Measurements from ENCODE around the gene BBS1.

Gene BBS1

DNA sequence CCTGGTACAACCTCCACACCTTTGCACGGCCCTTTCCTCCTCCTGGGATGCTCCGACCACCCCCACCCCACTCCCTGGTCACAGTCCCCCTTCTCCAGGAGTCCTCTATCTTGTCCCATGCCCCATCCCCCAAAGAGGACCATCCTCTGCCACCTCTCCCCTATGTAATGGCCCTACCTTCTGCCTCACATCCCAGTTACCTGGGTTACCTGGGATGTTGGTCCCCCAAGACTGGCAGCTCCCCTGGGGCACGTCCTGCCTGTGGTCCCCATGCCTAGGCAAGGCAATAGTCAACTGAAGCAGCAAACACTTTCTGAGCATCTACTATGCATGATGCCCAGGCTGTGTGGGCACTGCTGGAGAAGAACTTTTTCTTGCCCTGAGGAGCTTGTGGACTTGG lies 45.0 kb downstream of the BBS1 start:
- DNase-seq: no peak

DNA sequence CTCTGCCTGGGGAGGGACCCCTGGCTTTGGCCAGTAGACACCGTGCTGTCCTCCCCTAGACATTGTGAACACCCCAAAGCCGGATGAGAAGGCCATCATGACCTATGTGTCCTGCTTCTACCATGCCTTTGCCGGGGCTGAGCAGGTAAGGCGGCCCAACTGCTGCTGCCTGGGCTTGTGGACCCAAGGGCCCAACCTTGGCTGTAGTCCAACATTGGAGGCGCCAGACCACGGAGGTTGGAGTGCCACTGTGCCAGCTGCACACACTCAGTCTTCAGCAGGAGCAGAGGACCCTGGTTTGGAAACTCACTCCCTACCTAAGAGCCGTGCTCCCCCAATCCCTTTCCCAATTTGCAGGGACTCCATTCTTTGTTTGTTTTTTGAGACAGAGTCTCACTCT lies 45.7 kb downstream of the BBS1 start:
- no peak for DNase-seq

DNA sequence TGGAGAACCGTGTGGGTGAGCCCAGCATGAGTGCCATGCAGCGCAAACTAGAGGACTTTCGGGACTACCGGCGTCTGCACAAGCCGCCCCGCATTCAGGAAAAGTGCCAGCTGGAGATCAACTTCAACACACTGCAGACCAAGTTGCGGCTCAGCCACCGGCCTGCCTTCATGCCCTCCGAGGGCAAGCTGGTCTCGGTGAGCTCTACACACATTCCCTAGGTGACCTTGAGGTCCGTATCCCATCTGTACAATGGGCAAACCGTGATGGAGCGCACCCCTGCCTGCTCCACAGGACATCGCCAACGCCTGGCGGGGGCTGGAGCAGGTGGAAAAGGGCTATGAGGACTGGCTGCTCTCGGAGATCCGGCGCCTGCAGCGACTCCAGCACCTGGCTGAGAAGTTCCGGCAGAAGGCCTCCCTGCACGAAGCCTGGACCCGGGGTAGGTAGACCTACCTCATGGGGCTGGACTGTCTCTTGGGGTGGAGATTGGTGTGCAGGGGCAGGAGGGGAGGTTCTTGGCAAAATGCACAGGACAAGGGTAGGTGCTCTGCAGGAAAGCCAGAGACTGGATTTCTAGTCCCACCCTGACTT lies 47.4 kb downstream of the BBS1 start:
- DNase-seq: no peak

DNA sequence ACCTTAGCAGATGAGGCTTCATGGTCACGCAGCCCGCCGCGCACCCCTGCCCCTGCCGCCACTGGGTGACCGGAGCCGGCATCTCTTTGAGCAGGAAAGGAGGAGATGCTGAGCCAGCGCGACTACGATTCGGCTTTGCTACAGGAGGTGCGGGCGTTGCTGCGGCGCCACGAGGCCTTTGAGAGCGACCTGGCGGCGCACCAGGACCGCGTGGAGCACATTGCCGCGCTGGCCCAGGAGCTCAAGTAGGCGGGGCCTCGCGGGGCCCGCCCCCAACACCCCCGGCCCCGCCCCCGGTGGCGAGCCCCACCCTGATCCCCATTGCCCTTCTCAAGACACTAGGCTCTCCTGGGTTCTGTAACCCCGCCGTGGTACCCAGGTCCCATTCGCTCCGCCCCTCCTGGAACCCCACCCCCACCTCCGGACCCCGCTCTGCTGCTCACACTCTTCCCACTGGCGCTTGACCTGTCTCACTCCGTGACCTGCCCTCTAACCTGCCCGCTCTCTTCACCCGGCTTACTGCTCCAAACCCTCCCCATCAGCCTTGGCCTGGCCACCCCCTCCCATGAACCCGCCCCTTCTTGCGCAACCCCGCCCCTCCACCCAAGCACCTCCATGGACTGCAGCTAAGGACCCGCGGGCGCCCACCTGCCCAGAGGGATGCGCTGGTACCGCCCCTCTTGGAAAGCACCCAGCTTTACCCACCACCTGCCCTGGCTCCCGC lies 48.9 kb downstream of the BBS1 start:
- DNase-seq: peak; percentile 40

DNA sequence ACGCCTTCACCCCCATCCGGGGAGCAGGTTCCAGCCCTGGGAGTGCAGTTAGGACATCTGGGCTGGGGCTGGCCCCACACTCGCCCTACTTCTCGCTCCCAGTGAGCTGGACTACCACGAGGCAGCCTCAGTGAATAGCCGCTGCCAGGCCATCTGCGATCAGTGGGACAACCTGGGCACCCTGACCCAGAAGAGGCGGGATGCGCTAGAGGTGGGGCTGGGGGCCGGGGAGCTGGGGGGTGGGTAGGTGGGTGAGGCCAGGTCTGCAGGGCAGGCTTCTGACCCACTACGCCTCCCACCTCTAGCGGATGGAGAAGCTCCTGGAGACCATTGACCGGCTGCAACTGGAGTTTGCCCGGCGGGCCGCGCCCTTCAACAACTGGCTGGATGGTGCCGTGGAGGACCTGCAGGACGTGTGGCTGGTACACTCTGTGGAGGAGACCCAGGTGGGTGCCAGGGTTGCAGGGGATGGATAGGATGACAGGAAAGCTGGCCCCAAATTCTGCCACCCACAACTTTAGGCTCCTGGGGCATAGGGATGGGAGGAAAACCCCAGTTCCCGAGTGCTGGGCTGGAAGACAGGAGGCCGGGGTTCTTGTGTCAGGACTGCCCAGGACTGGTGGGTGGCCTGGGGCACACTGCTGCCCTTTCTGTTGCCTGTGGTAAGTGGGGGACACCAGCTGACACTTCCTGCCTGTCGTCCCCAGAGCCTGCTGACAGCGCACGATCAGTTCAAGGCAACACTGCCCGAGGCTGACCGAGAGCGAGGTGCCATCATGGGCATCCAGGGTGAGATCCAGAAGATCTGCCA lies 49.6 kb downstream of the BBS1 start:
- no peak for DNase-seq

DNA sequence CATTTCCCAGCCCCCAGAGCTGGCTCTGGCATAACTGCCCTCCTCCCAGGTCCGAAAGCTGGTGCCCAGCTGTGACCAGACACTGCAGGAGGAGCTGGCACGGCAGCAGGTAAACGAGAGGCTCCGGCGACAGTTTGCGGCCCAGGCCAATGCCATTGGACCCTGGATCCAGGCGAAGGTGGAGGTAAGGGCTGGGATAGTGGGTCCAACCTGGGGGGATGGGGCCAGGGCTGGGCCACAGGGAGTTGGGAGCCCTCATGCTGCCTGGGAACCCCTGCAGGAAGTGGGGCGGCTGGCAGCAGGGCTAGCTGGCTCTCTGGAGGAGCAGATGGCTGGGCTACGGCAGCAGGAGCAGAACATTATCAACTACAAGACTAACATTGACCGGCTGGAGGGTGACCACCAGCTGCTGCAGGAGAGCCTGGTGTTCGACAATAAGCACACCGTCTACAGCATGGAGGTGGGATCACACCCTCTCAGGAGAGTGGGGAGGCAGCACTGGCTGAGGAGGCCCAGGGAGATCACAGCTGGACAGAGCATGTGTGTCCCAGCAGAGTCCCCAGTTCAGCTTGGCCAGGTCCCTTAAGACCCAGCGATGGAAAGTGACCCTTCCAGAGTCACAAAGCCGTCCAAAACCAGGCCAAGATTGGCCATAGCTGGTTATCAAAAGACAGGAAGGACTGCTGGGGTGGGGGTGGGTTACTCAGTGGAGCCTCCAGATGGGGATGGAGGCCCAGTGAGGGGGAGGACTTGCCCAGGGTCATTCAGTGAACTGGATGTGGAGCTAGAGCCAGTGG lies 50.9 kb downstream of the BBS1 start:
- DNase-seq: no peak

DNA sequence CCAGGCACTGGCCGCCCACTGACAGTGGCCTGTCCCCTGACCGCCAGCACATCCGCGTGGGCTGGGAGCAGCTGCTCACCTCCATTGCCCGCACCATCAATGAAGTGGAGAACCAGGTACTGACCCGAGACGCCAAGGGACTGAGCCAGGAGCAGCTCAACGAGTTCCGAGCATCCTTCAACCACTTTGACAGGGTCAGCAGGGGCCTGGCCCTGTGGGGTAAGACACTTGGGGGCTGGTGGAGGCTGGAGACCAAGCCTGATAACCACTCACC lies 51.5 kb downstream of the BBS1 start:
- no peak for DNase-seq

DNA sequence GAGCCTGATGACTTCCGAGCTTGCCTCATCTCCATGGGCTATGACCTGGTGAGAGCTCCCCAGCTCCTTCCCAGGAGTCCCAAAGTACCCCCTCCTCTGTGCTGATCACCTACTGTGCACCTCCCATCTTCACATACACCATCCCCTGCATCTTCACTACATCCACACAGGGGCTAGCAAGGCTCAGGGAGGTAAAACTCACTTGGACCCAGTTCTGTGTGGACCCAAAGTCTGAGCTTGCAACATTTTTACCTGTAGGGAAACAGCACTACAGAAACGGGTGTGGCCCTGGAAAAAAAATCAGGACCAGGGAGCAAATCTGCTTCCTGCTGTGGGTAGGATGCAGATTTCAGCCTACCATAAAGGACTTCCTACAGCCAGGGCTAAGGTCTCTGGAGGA lies 51.8 kb downstream of the BBS1 start:
- DNase-seq: no peak

DNA sequence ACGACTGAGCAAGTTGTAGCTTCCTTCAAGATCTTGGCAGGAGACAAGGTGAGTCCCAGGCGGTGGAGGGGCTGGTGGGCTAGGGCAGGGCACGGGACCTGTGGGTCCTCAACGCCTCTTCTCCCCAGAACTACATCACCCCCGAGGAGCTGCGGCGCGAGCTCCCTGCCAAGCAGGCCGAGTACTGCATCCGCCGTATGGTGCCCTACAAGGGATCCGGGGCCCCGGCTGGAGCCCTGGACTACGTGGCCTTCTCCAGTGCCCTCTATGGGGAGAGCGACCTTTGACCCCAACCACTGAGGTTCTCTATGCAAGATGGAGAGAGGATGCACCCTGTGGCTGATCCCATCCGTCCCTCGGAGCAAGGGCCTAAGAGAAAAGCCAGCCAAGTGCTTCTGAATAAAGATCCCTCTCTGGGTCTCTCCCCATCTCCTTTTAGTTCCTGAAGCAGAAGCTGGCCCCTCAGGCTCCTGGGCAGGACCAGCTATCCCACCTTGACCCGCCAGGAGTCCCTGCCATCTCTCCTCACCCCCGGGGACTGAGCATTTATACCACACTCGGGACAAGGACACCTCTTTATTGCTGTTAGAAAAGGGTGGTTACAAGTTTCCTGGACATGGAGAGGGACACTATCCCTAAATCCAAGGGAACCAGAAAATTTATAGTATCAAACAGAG lies 52.6 kb downstream of the BBS1 start:
- DNase-seq: no peak

DNA sequence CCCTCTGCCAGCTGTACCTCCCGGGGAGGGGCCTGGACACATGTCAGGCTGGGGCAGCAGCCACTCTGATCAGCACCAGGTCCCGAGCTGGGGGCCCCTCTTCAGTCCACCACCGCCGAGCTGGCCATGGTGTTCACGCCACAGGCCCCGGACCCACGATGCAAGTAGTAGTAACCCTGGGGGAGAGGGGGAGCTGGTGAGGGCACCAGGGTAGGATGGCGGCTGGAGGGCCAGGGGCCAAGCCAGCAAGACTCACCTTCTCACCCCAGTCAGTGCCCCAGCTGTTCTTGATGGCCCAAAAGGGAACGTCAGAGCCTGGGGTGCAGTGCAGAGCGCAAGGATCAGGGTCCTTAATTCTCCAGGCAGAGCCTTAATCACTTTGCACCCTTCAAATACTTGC lies 53.4 kb downstream of the BBS1 start:
- DNase-seq: no peak

DNA sequence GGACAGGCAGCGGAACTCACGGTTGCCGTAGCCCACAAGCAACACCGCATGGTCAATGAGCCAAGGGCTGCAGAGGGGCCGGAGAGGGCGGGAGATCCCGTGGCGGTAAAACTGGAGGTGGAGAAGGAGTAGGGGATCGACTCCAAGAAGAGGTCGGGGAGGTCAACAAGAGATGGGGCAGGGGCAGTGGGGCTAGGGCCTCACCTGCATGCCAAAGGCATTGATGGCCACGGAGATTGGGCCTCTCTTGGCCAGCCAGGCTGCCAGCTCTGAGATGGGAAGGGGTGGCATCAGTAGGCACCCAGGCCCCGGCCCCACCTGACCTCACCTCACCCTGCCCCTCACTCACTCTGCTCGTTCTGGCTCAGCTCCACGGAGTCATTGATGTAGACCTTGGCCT lies 54.1 kb downstream of the BBS1 start:
- DNase-seq: no peak

DNA sequence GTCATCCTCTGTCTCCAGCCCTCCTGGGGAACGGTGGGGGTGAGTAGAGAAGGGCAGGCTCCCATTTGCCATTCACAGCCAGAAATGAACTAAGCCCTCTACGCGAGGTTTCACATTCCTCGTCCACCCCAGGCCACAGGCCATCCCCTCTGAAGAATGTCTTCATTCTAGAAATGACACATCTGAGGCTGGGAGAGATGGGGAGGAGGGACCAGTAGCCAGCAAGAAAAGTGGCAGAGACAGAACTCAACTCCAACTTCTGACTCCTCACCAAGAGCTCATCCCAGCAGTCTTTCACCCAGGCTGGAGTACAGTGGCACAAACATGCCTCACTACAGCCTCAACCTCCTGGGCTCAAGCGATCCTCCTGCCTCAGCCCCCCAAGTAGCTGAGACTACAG lies 54.5 kb downstream of the BBS1 start:
- no peak for DNase-seq

DNA sequence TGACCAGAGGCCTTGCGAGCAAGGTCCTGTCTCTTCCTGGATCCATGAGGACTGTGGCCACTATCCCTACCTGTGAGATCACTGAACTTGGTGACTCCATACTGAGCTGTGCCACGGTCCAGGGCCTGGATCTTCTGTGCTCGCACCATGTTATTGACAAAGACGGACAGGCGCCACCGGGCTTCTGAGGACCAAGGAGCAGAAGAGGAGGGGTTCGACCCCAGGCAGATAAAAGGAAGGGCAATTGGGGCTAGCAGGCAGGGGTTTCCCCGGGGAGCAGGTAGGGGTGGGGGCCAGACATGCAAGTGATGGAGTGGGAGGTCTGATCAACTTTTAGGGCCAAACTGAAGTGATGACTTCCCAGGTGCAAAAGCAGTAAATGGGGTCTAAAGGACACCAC lies 55.8 kb downstream of the BBS1 start:
- no peak for DNase-seq

DNA sequence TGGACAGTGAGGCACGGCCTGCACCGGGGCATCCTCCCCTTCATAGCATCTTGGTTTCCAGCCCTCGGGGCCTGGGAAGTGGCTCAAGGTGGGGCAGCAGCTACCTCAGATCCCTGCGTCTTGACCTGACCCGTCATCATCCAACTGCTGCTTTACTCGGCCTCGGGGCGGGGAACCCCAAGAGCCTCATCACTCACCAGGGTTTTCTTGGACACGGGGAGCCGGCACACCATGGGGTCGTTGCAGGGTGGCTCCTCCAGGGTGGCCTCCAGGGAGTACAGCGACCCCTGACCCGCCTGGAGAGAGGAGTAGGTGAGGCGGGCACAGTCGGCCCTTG lies 57.3 kb downstream of the BBS1 start:
- DNase-seq: no peak

DNA sequence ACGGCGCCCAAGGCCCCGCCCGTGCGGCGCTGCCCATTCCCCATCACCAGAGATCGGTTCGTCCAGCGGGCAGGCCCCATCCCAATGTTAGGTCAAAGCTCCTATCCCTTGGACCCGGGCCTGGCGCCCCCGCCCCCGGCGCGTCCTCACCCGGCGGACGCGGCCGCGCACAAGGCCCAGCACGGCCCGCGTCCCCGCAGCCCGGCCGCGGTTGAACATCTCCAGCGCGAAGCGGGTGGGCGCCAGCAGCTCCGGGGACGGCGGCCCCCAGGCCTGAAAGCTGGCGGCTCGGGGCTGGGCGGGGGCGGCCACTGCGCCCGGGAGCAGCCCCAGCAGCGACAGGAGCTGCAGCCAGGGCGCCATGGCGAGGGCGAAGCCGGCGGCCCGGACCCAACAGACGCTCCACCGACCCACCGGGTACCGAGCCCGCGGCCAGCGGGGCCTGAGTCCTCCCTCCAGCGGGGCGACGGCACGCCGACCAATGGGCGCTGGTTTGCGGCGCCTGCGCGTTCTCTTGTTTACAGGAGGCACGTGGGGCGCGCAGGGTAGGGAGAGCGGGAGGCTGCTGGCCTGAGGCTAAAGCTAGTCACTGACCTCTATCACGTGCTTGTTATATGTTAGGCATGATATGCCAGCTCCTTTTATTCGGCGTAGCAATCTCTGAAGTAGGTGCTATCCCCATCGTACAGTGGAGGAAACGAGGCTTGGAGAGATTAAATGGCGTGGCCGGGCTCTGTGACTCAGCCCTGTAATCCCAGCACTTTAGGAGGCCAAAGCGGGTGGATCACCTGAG lies 57.9 kb downstream of the BBS1 start, which contains the start of gene CTSF:
Gene CTSF (minus strand): TSS at position 483 of the 793 bp plus-strand sequence. CDS start 120 bp downstream, at position 363.
- DNase-seq: peak; percentile 77

DNA sequence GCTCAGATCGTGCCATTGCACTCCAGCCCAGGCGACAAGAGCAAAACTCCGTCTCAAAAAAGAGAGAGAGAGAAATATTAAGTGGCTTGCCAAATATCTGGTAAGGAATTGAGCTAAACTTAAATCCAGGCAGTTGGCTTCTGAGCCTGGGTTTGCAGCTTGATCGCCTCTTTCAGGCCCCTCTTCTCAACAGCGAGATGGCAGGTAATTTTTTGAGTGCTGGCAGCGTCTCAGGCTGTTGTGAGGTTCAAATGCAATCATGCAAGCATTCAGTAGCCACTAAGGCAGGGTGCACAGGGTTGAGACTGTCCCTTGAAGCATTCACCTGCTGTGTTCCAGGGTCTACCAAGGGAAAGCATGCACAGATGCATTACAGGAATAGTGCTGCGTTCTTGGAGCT lies 58.6 kb downstream of the BBS1 start:
- no peak for DNase-seq

DNA sequence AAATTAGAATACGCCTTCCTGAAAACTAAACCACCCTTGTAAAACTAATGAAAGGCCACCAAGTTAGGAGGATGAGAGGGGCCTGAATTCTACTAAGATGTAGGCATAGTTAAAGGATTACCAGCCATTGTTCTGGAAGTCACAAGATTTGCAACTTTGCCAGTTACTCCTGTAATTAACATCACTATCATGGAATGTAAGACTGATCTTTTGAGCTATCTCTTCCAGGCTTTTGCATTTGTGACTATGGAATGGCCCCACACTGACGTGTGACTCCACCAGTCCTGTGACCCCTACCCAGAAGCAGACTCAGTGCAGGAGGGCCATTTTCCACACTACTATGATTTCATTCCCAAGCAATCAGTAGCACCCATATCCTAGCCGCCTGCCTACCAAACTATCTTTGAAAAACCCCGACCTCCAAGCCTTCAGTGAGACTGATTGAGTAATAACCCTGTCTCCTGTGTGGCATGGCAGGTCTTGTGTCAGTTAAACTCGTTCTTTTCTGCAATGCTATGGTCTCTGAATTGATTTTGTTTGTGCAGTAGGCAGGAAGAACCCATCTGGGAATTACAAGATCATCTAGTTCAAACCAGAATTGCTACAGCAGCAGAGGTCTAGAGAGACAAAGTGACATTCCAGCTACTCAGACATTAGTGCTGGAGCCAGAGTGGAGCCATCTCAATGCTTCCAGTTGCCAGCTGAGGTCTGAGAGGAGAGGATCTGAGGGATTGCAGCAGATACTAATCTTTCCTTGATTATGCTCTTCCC lies 59.8 kb downstream of the BBS1 start:
- DNase-seq: no peak

DNA sequence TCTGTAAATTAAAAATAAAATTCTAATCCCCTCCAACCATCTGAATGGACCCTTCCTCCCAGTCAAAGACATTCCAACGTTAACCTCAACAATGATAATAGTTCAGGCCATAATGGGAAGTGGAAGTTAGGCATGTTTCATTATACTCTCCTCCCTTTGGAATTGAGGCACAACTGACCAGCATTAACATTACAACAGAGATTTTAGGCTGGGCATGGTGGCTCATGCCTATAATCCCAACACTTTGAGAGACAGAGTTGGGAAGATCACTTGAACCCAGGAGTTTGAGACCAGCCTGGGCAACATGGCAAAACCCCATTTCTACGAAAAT lies 60.4 kb downstream of the BBS1 start:
- no peak for DNase-seq

DNA sequence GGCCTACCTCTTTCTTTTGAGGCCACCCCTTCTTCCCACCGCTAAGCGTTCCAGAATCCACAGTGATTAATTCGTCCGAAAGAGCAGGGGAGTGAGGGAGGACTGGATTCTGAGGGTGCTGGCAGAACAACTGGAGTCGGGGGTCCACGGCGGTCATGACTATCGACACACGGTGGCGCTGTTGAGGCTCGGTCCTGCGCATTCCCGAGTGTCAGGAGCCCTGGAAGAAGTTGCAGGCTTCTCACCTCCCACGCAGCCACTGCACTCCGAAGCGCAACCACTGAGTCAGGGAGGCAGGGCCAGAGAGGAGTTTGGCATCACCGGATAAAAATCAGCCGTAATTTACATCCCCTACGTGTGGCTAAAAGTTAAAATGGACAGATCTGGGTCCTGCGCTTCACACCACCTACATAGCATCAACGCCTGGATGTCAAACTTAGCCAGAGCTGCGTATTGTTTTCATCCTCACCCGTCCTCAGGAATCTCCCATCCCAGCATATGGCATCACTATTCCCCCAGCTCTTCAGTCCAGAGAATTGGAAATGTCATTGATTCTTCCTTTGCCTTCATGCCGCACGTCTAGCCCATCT lies 68.7 kb downstream of the BBS1 start:
- peak; percentile 79 for DNase-seq

DNA sequence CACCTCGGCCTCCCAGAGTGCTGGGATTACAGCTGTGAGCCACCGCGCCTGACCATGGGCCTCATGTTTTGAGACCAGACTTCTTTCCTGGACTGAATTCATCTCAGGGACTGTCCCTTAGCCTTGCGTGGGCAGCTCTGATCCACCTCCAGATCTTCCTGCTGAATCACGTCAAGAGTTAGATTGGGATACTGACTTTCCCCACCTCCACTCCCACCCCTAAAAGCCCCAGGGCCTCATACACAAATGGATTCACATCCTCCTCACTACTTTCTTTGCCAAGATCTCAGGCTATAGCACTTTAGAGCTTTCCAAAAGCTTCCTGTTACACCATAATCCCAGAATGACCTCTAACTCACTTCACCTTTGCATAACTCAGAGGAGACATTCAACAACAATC lies 70.4 kb downstream of the BBS1 start:
- no peak for DNase-seq

DNA sequence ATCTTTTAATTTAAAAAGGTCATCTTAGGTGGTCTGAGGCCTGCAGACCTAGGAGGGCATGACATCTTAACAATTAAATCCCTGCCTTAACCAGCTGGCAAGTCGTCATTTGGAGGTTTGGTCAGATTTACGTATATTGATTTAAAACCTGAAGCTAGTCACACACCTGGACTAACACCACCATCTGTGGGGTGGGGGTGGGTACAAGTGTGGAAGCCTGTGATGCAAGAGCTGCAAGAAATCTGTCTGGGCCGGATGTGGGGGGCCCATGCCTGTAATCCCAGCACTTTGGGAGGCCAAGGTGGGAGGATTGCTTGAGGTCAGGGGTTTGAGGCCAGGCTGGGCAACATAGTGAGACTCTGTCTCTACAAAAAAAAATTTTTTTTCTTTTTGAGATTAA lies 70.8 kb downstream of the BBS1 start:
- DNase-seq: no peak

All from CD4-positive, alpha-beta T cell treated with Interleukin-17A for 1 hour (primary cell).